HFFc6 (cell line): ENCODE data around the gene SLC12A8. TPM values are rescaled to one million over a fixed set of nuclear protein-coding genes. Genes with fewer than 3 reads are reported as not detected.

Source experiments
- DNase-seq: peaks from one replicate; pipeline ENCODE4 v3.0.0-alpha.2; 2018
- H3K27ac Mint-ChIP-seq: 2 replicates; pipeline ENCODE4 v1.8.0; 2020; ENCODE audit warnings: mild to moderate bottlenecking, mixed read lengths
- H3K27me3 Mint-ChIP-seq: 2 replicates; pipeline ENCODE4 v1.8.0; 2021; ENCODE audit warnings: mild to moderate bottlenecking, moderate library complexity, mixed read lengths; ENCODE audit not compliant: insufficient read depth
- H3K36me3 Mint-ChIP-seq: 2 replicates; pipeline ENCODE4 v1.8.0; 2021; ENCODE audit warnings: low read depth, mixed read lengths
- H3K4me1 Mint-ChIP-seq: 2 replicates; pipeline ENCODE4 v1.8.0; 2020; ENCODE audit warnings: low read depth, mixed read lengths
- H3K4me3 Mint-ChIP-seq: 2 replicates; pipeline ENCODE4 v1.8.0; 2020; ENCODE audit warnings: mild to moderate bottlenecking, moderate library complexity, mixed read lengths
- H3K9me3 Mint-ChIP-seq: 2 replicates; pipeline ENCODE4 v1.8.0; 2020; ENCODE audit warnings: mild to moderate bottlenecking, mixed read lengths
- CTCF ChIP-seq: fragments of 200-600 bp; sonication (generic); IDR thresholded peaks from 2 replicates; pipeline ENCODE4 v1.5.0; 2021; ENCODE audit warnings: antibody characterized with exemption, mild to moderate bottlenecking
- total RNA-seq, 6 experiments: library from RNA; stranded (reverse); fragmentation: NEBNext Ultra II Directional; extraction: Animal tissue kit (Norgen Biotek cat#: 25700); gene quantifications; 2 replicates in 1 of 6; 3 replicates in 5 of 6; pipeline ENCODE4 v1.2.3, GENCODE V29; 2021

SLC12A8 gene
- total RNA-seq, 6 experiments from 2014 or later = 1.8 to 4.6 (median 3.7) TPM

GRCh38 chr3:125256675-125257074, 44.1 kb upstream of the SLC12A8 start:
- DNase-seq = no peak
- H3K27me3 Mint-ChIP-seq = peaks cover 5% of the 10 kb centered on the region
- no peak overlapping the region for H3K27ac Mint-ChIP-seq
- peaks cover 36% of the 10 kb centered on the region for H3K36me3 Mint-ChIP-seq
- H3K9me3 Mint-ChIP-seq = peaks cover 16% of the 10 kb centered on the region
- no peak overlapping the region for H3K4me3 Mint-ChIP-seq
- no peak for TF ChIP-seq CTCF
- no peaks in the 10 kb centered on the region for H3K4me1 Mint-ChIP-seq

GRCh38 chr3:125250973-125251372, 38.4 kb upstream of the SLC12A8 start:
- H3K36me3 Mint-ChIP-seq = peaks cover 16% of the 10 kb centered on the region
- H3K27ac Mint-ChIP-seq = no peak overlapping the region
- no peaks in the 10 kb centered on the region for H3K9me3 Mint-ChIP-seq
- peaks cover 7% of the 10 kb centered on the region for H3K4me1 Mint-ChIP-seq
- TF ChIP-seq CTCF = no peak
- no peaks in the 10 kb centered on the region for H3K27me3 Mint-ChIP-seq
- no peak for DNase-seq
- no peak overlapping the region for H3K4me3 Mint-ChIP-seq

- H3K9me3 Mint-ChIP-seq = no peaks in the 10 kb centered on the region
- H3K27ac Mint-ChIP-seq = no peak overlapping the region
- H3K27me3 Mint-ChIP-seq = no peaks in the 10 kb centered on the region
- DNase-seq = no peak
- TF ChIP-seq CTCF = no peak
- peaks cover 40% of the 10 kb centered on the region for H3K4me1 Mint-ChIP-seq
- peaks cover 23% of the 10 kb centered on the region for H3K36me3 Mint-ChIP-seq
- H3K4me3 Mint-ChIP-seq = no peak overlapping the region
Measured at GRCh38 chr3:125246237-125246636, 33.7 kb upstream of the SLC12A8 start.

GRCh38 chr3:125245521-125245920, 33.0 kb upstream of the SLC12A8 start:
- peaks cover 47% of the 10 kb centered on the region for H3K4me1 Mint-ChIP-seq
- no peak for TF ChIP-seq CTCF
- peak overlapping the region; percentile 4; the same call in 1 of the 2 replicates for H3K4me3 Mint-ChIP-seq
- H3K9me3 Mint-ChIP-seq = no peaks in the 10 kb centered on the region
- no peak overlapping the region; the same call in 1 of the 2 replicates for H3K27ac Mint-ChIP-seq
- H3K27me3 Mint-ChIP-seq = no peaks in the 10 kb centered on the region
- peaks cover 18% of the 10 kb centered on the region for H3K36me3 Mint-ChIP-seq
- peak; percentile 21 for DNase-seq

GRCh38 chr3:125240496-125240895, 27.9 kb upstream of the SLC12A8 start:
- H3K4me3 Mint-ChIP-seq = 0 out of 2 replicates have a peak overlapping the region, but pooled peaks have one; percentile 4
- TF ChIP-seq CTCF = no peak
- peaks cover 38% of the 10 kb centered on the region for H3K36me3 Mint-ChIP-seq
- H3K9me3 Mint-ChIP-seq = no peaks in the 10 kb centered on the region
- peaks cover 4% of the 10 kb centered on the region; the same call in 1 of the 2 replicates for H3K27me3 Mint-ChIP-seq
- peaks cover 60% of the 10 kb centered on the region for H3K4me1 Mint-ChIP-seq
- no peak overlapping the region; the same call in 1 of the 2 replicates for H3K27ac Mint-ChIP-seq
- peak; percentile 29 for DNase-seq

- Mint-ChIP-seq H3K4me3 (no peak overlapping the region), H3K9me3 (no peaks in the 10 kb centered on the region), H3K4me1 (peaks cover 57% of the 10 kb centered on the region), H3K27ac (no peak overlapping the region), H3K36me3 (peaks cover 35% of the 10 kb centered on the region), H3K27me3 (peaks cover 4% of the 10 kb centered on the region; the same call in 1 of the 2 replicates)
- no peak for TF ChIP-seq CTCF
- DNase-seq = no peak
Measured at GRCh38 chr3:125239266-125239665, 26.7 kb upstream of the SLC12A8 start.
